ENCODE results near the gene DNAJC11.
"Not testable (repeated sequence)": the region's sequence is repeated elsewhere in the genome, so short reads cannot be mapped to it uniquely, and the experiment has no call there.

DNAJC11 gene

GRCh38 chr1:6651909-6652308 is 49.7 kb downstream of the DNAJC11 start:
- no peak for DNase-seq

- DNase-seq, result no peak
These were observed 53.1 kb downstream of the DNAJC11 start for GRCh38 chr1:6648556-6648955.

- DNase-seq, result no peak
These were observed 55.0 kb downstream of the DNAJC11 start for GRCh38 chr1:6646499-6647148.

- no peak for DNase-seq
These were observed 56.6 kb downstream of the DNAJC11 start for GRCh38 chr1:6645018-6645417.

- not testable (repeated sequence) for DNase-seq
These were observed 60.7 kb downstream of the DNAJC11 start for GRCh38 chr1:6640867-6641266.

GRCh38 chr1:6638226-6638625 is 63.4 kb downstream of the DNAJC11 start:
- DNase-seq, result peak; percentile 82

- DNase-seq, result no peak
These were observed 63.8 kb downstream of the DNAJC11 start for GRCh38 chr1:6637770-6638169.

- DNase-seq, result not testable (repeated sequence)
These were observed 64.8 kb downstream of the DNAJC11 start for GRCh38 chr1:6636778-6637177.

GRCh38 chr1:6635910-6636760 is 65.5 kb downstream of the DNAJC11 start:
- DNase-seq, result no peak

GRCh38 chr1:6635161-6635909 is 66.3 kb downstream of the DNAJC11 start:
- DNase-seq, result no peak

GRCh38 chr1:6634371-6635052 is 67.1 kb downstream of the DNAJC11 start:
- DNase-seq, result peak; percentile 65

GRCh38 chr1:6632588-6633514 is 68.8 kb downstream of the DNAJC11 start:
- DNase-seq, result no peak

GRCh38 chr1:6631058-6631457 is 70.6 kb downstream of the DNAJC11 start:
- no peak for DNase-seq

- DNase-seq, result no peak
These were observed 71.6 kb downstream of the DNAJC11 start for GRCh38 chr1:6630027-6630426.

GRCh38 chr1:6628971-6629479 is 72.6 kb downstream of the DNAJC11 start:
- DNase-seq, result no peak

GRCh38 chr1:6627841-6628545 is 73.6 kb downstream of the DNAJC11 start:
- DNase-seq, result no peak

- no peak for DNase-seq
These were observed 74.6 kb downstream of the DNAJC11 start for GRCh38 chr1:6627031-6627430.

GRCh38 chr1:6625584-6626149 is 75.9 kb downstream of the DNAJC11 start:
- no peak for DNase-seq

GRCh38 chr1:6624710-6625583 is 76.7 kb downstream of the DNAJC11 start, which contains the start of gene THAP3:
THAP3 (plus strand) TSS chr1:6624868; CDS start chr1:6625219, 351 bp downstream.
- peak; percentile 92 for DNase-seq
